BJ (cell line): Measurements from ENCODE around the gene PARP12. TPM values are rescaled to one million over a fixed set of nuclear protein-coding genes. Genes with fewer than 3 reads are reported as not detected.

ENCODE experiments used
- CTCF ChIA-PET: fragments of 350-600 bp; formaldehyde crosslinking; extraction: SDS; loops from one replicate; lab custom pipeline; 2021; ENCODE audit warnings: antibody characterized with exemption, inconsistent platforms; lab: Yijun Ruan, JAX
- POLR2A ChIA-PET: fragments of 300-600 bp; sonication (Branson Sonifier 250); formaldehyde crosslinking; extraction: SDS; loops from one replicate; lab custom pipeline; 2021; ENCODE audit warnings: antibody characterized with exemption; lab: Charles Lee
- DNase-seq: peaks from one replicate; pipeline ENCODE4 v3.0.0-alpha.2; 2011; ENCODE audit warnings: low read depth
- H3K27me3 ChIP-seq: 2 replicates; pipeline ENCODE4 v1.6.0; 2011; ENCODE audit warnings: low read length; ENCODE audit not compliant: control insufficient read depth, insufficient read depth
- H3K36me3 ChIP-seq: 2 replicates; pipeline ENCODE4 v1.5.1; 2011; ENCODE audit warnings: low read length; ENCODE audit not compliant: control insufficient read depth, insufficient read depth
- H3K4me3 ChIP-seq: 2 replicates; pipeline ENCODE4 v1.5.1; 2011; ENCODE audit warnings: low read depth, mild to moderate bottlenecking, control low read depth, low read length
- polyA plus RNA-seq: library from polyadenylated mRNA; depleted of rRNA; stranded (reverse); fragments of >200 nt; gene quantifications from 2 replicates; pipeline ENCODE4 v1.2.3, GENCODE V29; 2011
- TF ChIP-seq, protein P1 (sequence below): IDR thresholded peaks from 2 replicates; pipeline ENCODE4 v1.5.1; 2011; ENCODE audit warnings: low read depth, mild to moderate bottlenecking, control low read depth, inconsistent platforms, low read length, moderate library complexity; ENCODE audit not compliant: insufficient read depth

PARP12 gene
- polyA plus RNA-seq, 1 experiment, result 21.2 TPM

DNA sequence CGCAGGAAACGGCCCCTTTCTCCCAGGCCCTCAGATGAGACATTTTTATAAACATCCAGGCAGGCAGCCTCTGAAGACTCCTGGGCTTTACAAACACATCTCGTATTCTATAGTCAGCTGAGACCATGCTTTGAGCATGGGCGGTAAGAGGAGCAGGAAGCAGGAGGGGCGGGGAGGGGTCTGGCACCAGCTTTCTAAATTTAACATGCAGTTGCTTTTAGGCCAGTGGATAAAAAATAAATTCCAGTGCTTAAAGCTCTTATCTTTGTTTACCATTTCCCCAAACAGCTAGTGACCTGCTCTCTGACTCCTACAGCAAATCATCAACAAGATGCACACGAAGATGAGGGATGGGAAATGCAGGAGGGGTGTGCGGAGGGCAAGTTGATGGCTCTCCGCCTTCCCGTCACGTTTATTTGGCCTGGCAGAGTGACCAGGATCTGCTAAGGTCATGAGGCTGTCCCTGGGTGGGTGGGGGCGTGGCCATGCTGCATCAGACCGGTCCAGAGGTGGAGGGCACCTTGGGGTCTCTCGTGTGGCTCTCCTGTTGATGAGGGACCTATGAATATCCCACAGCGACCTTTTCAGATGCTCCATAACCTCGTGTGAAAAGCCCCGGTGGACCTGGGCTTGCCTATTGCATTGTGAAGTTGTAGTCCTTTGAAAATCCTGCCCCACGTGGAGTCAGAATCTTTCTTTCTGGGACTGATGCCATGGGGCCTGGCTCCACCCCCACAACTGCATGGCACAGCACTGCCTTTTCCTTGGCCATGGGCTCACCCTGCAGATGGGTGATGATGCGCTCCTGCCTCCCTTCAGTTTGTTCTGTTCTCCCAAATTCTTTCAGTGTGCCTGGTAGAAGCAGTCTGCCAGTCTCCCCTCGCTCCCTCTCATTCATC is 67.5 kb downstream of the PARP12 start:
- no peaks in the 10 kb centered on the region for H3K36me3 ChIP-seq
- ChIA-PET POLR2A (no interaction called here), CTCF (interaction anchor here (0.6 to 1.6 kb wide), 4 partner anchors 11 to 496 kb away, joined by 3 to 8 read pairs (median 3); no protein-coding TSS in a partner anchor)
- no peaks in the 10 kb centered on the region; the same call in none of the 2 replicates for H3K27me3 ChIP-seq
- TF ChIP-seq, protein P1, sequence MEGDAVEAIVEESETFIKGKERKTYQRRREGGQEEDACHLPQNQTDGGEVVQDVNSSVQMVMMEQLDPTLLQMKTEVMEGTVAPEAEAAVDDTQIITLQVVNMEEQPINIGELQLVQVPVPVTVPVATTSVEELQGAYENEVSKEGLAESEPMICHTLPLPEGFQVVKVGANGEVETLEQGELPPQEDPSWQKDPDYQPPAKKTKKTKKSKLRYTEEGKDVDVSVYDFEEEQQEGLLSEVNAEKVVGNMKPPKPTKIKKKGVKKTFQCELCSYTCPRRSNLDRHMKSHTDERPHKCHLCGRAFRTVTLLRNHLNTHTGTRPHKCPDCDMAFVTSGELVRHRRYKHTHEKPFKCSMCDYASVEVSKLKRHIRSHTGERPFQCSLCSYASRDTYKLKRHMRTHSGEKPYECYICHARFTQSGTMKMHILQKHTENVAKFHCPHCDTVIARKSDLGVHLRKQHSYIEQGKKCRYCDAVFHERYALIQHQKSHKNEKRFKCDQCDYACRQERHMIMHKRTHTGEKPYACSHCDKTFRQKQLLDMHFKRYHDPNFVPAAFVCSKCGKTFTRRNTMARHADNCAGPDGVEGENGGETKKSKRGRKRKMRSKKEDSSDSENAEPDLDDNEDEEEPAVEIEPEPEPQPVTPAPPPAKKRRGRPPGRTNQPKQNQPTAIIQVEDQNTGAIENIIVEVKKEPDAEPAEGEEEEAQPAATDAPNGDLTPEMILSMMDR, result no peak
- no peak for DNase-seq
- H3K4me3 ChIP-seq, result no peak overlapping the region

DNA sequence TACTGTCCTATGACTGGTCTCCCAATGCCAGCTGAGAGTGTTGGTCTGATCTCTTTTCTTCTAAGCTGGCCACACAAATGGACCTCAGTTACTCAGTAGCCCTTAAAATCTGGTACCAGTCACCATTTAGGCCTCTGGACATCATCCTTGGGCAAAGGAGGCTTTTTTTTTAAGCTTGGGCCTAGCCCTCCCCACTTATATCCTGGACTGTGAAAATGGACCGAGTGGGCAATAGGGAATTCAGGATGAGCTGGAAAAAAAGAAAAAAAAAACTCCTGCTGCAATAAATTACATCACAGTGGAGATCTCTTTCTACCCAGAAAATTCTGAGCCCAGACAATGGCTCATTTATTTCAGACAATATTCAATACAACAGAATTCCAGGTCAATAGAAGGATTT is 68.4 kb downstream of the PARP12 start:
- POLR2A ChIA-PET, result no interaction called here
- CTCF ChIA-PET, result interaction anchor here (0.6 to 1.6 kb wide), 7 partner anchors 33 to 495 kb away, joined by 3 to 8 read pairs (median 3); no protein-coding TSS in a partner anchor

DNA sequence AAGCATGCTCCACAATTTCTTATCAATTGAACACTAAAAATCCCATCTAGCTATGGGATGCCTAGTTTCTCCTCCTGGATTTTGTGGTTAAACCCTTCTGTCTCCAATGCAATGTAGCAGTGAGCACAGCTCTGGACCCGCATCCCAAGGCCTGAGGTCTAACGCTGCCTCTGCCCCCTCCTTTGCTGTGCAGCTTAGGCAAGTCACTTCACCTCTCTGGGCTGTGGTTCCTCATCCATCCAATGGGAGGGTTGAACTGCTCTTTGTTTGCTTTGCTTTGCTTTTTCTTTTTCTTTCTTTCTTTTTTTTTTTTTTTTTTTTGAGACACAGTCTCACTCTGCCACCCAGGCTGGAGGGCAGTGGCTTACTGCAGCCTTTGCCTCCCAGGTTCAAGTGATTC is 69.2 kb downstream of the PARP12 start:
- CTCF ChIA-PET, result interaction anchor here (0.7 to 1.5 kb wide), 4 partner anchors 32 to 377 kb away, joined by 3 to 4 read pairs (median 3); no protein-coding TSS in a partner anchor

More for the DNA sequence above, 68.4 kb downstream of the PARP12 start:
- Histone ChIP-seq H3K27me3 (no peaks in the 10 kb centered on the region; the same call in none of the 2 replicates), H3K36me3 (no peaks in the 10 kb centered on the region), H3K4me3 (no peak overlapping the region)
- no peak for DNase-seq
- TF ChIP-seq, protein P1, result no peak

DNA sequence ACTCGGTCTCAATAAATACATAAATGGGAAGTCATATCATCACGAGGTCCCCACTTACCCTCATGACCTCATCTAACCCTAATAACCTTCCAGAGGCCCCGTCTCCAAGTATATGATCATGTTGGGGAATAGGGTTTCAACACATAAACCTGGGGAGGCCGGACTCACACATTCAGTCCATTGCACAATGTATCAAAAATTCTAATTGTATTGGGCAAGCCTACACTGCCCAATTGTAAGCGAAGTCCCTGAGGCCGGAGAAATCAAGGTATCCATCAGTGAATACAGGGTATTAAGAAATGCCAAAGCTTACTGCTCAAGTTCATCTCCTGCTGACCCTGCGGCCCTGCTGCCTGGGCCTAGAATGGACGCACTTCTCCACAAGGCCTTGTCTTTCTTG is 69.6 kb downstream of the PARP12 start:
- ChIA-PET POLR2A (no interaction called here), CTCF (interaction anchor here (1.0 to 1.5 kb wide), 3 partner anchors 32 to 392 kb away, joined by 3 to 5 read pairs (median 3); no protein-coding TSS in a partner anchor)
- TF ChIP-seq, protein P1, result no peak

More for the DNA sequence above, 69.2 kb downstream of the PARP12 start:
- Histone ChIP-seq H3K27me3 (no peaks in the 10 kb centered on the region; the same call in 1 of the 2 replicates), H3K36me3 (no peaks in the 10 kb centered on the region), H3K4me3 (no peak overlapping the region)
- no peak for DNase-seq
- TF ChIP-seq, protein P1, result no peak
- POLR2A ChIA-PET, result no interaction called here

DNA sequence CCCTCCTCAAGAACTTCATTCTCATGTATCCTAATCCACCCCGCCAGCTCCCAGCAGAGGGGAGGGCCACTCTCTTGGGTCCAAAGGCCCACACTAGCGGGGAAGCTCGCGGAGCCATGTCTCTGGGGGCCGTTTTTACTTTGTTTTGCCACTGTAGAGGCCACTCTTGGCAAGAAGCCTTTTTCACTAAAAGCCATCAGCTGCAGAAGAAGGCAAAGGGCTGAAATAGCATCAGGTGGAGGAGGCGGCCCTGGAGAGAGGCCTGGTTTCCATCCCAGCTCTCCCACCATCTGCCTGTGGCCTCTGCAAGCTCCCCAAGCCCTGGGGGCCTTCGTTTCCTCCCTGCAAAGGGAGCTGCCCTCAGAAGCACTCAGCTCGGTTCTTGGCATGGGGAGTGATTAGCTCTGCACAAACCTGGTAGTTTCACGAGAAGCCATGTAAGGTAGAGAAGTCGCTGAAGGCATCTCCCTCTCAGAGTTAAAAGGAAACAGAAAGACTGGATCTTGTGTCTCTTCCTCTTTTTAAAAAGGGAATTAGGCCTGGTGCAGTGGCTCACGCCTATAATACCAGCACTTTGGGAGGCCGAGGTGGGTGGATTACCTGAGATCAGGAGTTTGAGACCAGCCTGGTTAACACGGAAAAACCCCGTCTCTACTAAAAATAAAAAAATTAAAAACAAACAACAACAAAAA is 70.3 kb downstream of the PARP12 start:
- DNase-seq, result no peak
- CTCF ChIA-PET, result interaction anchor here (0.9 to 1.5 kb wide), 3 partner anchors 31 to 391 kb away, joined by 3 to 6 read pairs (median 5); no protein-coding TSS in a partner anchor
- Histone ChIP-seq H3K36me3 (no peaks in the 10 kb centered on the region), H3K4me3 (no peak overlapping the region), H3K27me3 (no peaks in the 10 kb centered on the region; the same call in 1 of the 2 replicates)
- TF ChIP-seq, protein P1, result no peak
- POLR2A ChIA-PET, result no interaction called here

More for the DNA sequence above, 69.6 kb downstream of the PARP12 start:
- DNase-seq, result no peak
- Histone ChIP-seq H3K36me3 (no peaks in the 10 kb centered on the region), H3K4me3 (no peak overlapping the region), H3K27me3 (no peaks in the 10 kb centered on the region; the same call in 1 of the 2 replicates)
